Measurements from ENCODE around the gene NCAN. TPM values are rescaled to one million over a fixed set of nuclear protein-coding genes. Genes with fewer than 3 reads are reported as not detected.

Gene NCAN
- 0.02 to 0.29 TPM (median 0.07 TPM) in 3 replicates for total RNA-seq

GRCh38 chr19:19211499-19212420, at the start of gene NCAN:
NCAN (plus strand) TSS chr19:19211958; CDS start chr19:19216954, 4,996 bp downstream.
- Mint-ChIP-seq H3K36me3 (no peaks in the 10 kb centered on the region), H3K27ac (no peak within 1 kb of the TSS), H3K4me3 (no peak within 1 kb of the TSS), H3K27me3 (ENCODE audit: low read depth) (peaks cover 83% of the 10 kb centered on the region), H3K4me1 (no peaks in the 10 kb centered on the region), H3K9me3 (no peaks in the 10 kb centered on the region)
- TF ChIP-seq CTCF (IDR thresholded peaks at IDR 0.05; ENCODE audit: unreplicated experiment) = no peak
- no peak for DNase-seq (ENCODE audit: low spot score in 2 of 2, unreplicated experiment in 2 of 2)

- no peak for TF ChIP-seq CTCF (IDR thresholded peaks at IDR 0.05; ENCODE audit: unreplicated experiment)
- Mint-ChIP-seq H3K4me1 (no peaks in the 10 kb centered on the region), H3K27ac (no peak overlapping the region), H3K9me3 (peaks cover 4% of the 10 kb centered on the region), H3K27me3 (ENCODE audit: low read depth) (no peaks in the 10 kb centered on the region), H3K36me3 (peaks cover 3% of the 10 kb centered on the region), H3K4me3 (no peak overlapping the region)
- no peak for DNase-seq (ENCODE audit: low spot score in 2 of 2, unreplicated experiment in 2 of 2)
Measured at GRCh38 chr19:19162495-19162894, 49.3 kb upstream of the NCAN start.

GRCh38 chr19:19165396-19165795, 46.4 kb upstream of the NCAN start:
- TF ChIP-seq CTCF (IDR thresholded peaks at IDR 0.05; ENCODE audit: unreplicated experiment) = no peak
- peaks cover 4% of the 10 kb centered on the region for H3K9me3 Mint-ChIP-seq
- H3K27ac Mint-ChIP-seq = no peak overlapping the region
- peaks cover 3% of the 10 kb centered on the region for H3K36me3 Mint-ChIP-seq
- H3K4me1 Mint-ChIP-seq = peaks cover 8% of the 10 kb centered on the region
- peaks cover 13% of the 10 kb centered on the region for H3K27me3 Mint-ChIP-seq (ENCODE audit: low read depth)
- no peak for DNase-seq (ENCODE audit: low spot score in 2 of 2, unreplicated experiment in 2 of 2)
- H3K4me3 Mint-ChIP-seq = no peak overlapping the region

GRCh38 chr19:19167612-19168011, 44.1 kb upstream of the NCAN start:
- no peak for DNase-seq (ENCODE audit: low spot score in 2 of 2, unreplicated experiment in 2 of 2)
- peaks cover 19% of the 10 kb centered on the region for H3K27me3 Mint-ChIP-seq (ENCODE audit: low read depth)
- H3K4me3 Mint-ChIP-seq = no peak overlapping the region
- H3K4me1 Mint-ChIP-seq = peaks cover 19% of the 10 kb centered on the region
- H3K27ac Mint-ChIP-seq = no peak overlapping the region
- no peaks in the 10 kb centered on the region for H3K9me3 Mint-ChIP-seq
- no peak for TF ChIP-seq CTCF (IDR thresholded peaks at IDR 0.05; ENCODE audit: unreplicated experiment)
- H3K36me3 Mint-ChIP-seq = no peaks in the 10 kb centered on the region

- Mint-ChIP-seq H3K4me3 (peak overlapping the region; percentile 52), H3K36me3 (no peaks in the 10 kb centered on the region), H3K4me1 (peaks cover 19% of the 10 kb centered on the region), H3K27ac (no peak overlapping the region), H3K27me3 (ENCODE audit: low read depth) (peaks cover 19% of the 10 kb centered on the region), H3K9me3 (no peaks in the 10 kb centered on the region)
- no peak for DNase-seq (ENCODE audit: low spot score in 2 of 2, unreplicated experiment in 2 of 2)
- no peak for TF ChIP-seq CTCF (IDR thresholded peaks at IDR 0.05; ENCODE audit: unreplicated experiment)
Measured at GRCh38 chr19:19169236-19170052, 42.3 kb upstream of the NCAN start.

All from mesothelial cell of epicardium (in vitro differentiated cells).